NCI-H2107 treated with DMSO at 0.1 percent for 48 hours (cell line): ENCODE data around the gene STK38.
A peak's percentile ranks its signal among the peaks of the same experiment; 100 is the strongest.

Experiments used
- DNase-seq: peaks from one replicate; lab custom pipeline; 2025; ENCODE audit not compliant: unreplicated experiment; lab: John Stamatoyannopoulos, UW

The STK38 gene

GRCh38 chr6:36566418-36566905 is 19.2 kb upstream of the STK38 start:
- DNase-seq = no peak

GRCh38 chr6:36563928-36564284 is 16.6 kb upstream of the STK38 start:
- DNase-seq = no peak

- DNase-seq = no peak
Observed at GRCh38 chr6:36563237-36563927, 16.1 kb upstream of the STK38 start.

- DNase-seq = no peak
Observed at GRCh38 chr6:36560822-36561221, 13.5 kb upstream of the STK38 start.

- no peak for DNase-seq
Observed at GRCh38 chr6:36559011-36559793, 11.9 kb upstream of the STK38 start.

- no peak for DNase-seq
Observed at GRCh38 chr6:36556281-36556680, 9.0 kb upstream of the STK38 start.

GRCh38 chr6:36555750-36556252 is 8.5 kb upstream of the STK38 start:
- no peak for DNase-seq

- DNase-seq = peak; percentile 38
Observed at GRCh38 chr6:36550473-36551000, 3.3 kb upstream of the STK38 start.

- no peak for DNase-seq
Observed at GRCh38 chr6:36548401-36548743, 1.1 kb upstream of the STK38 start.

- DNase-seq = no peak
Observed at GRCh38 chr6:36547646-36548400, 544 bp upstream of the STK38 start.

- no peak for DNase-seq
Observed at GRCh38 chr6:36546308-36546919, 865 bp downstream of the STK38 start.

- no peak for DNase-seq
Observed at GRCh38 chr6:36545767-36546307, 1.4 kb downstream of the STK38 start.

GRCh38 chr6:36544228-36544627 is 3.1 kb downstream of the STK38 start:
- no peak for DNase-seq

GRCh38 chr6:36542041-36542440 is 5.2 kb downstream of the STK38 start:
- no peak for DNase-seq

GRCh38 chr6:36539814-36540568 is 7.3 kb downstream of the STK38 start:
- DNase-seq = no peak

- no peak for DNase-seq
Observed at GRCh38 chr6:36536873-36537547, 10.3 kb downstream of the STK38 start.

- no peak for DNase-seq
Observed at GRCh38 chr6:36533321-36533720, 14.0 kb downstream of the STK38 start.

- DNase-seq = no peak
Observed at GRCh38 chr6:36526066-36526465, 21.2 kb downstream of the STK38 start.

- DNase-seq = no peak
Observed at GRCh38 chr6:36525346-36525745, 21.9 kb downstream of the STK38 start.
